Stimulated activated CD8-positive, alpha-beta memory T cell treated with anti-CD3 and anti-CD28 coated beads, Interleukin-7, amount 100 ng/mL, for 1 hour (primary cell): ENCODE results near the gene SET.

Source experiments
- DNase-seq, 2 donors: peaks; one replicate each; pipeline ENCODE4 v3.0.0-alpha.2; 2020; ENCODE audit warnings: low read depth in 2 of 2

Gene SET

GRCh38 chr9:128712451-128713410 lies 23.7 kb downstream of the SET start:
- DNase-seq: no peak

GRCh38 chr9:128713411-128713780 lies 24.4 kb downstream of the SET start:
- DNase-seq: no peak

- DNase-seq: no peak
These were observed 25.0 kb downstream of the SET start for GRCh38 chr9:128713941-128714573.

- no peak for DNase-seq
These were observed 25.8 kb downstream of the SET start for GRCh38 chr9:128714586-128715435.

GRCh38 chr9:128715436-128715750 lies 26.4 kb downstream of the SET start:
- DNase-seq: no peak

GRCh38 chr9:128716581-128717254 lies 27.7 kb downstream of the SET start:
- no peak for DNase-seq

- DNase-seq: no peak
These were observed 29.0 kb downstream of the SET start for GRCh38 chr9:128718047-128718446.

- no peak for DNase-seq
These were observed 29.5 kb downstream of the SET start for GRCh38 chr9:128718475-128718874.

- DNase-seq: no peak
These were observed 31.0 kb downstream of the SET start for GRCh38 chr9:128719919-128720605.

GRCh38 chr9:128720841-128721486 lies 31.9 kb downstream of the SET start:
- DNase-seq: no peak

- no peak for DNase-seq
These were observed 32.5 kb downstream of the SET start for GRCh38 chr9:128721487-128722010.

GRCh38 chr9:128722380-128723351 lies 33.6 kb downstream of the SET start:
- DNase-seq: no peak

- no peak for DNase-seq
These were observed 34.4 kb downstream of the SET start for GRCh38 chr9:128723352-128723865.

- DNase-seq: peak; percentile 95 to 96
These were observed 35.1 kb downstream of the SET start, which contains the start of gene ZDHHC12 for GRCh38 chr9:128723866-128724743. Gene ZDHHC12, minus strand, starts transcription at chr9:128724127. Its CDS starts 34 bp downstream, at chr9:128724093.

GRCh38 chr9:128724744-128725211 lies 35.8 kb downstream of the SET start:
- no peak for DNase-seq

- no peak for DNase-seq
These were observed 38.7 kb downstream of the SET start for GRCh38 chr9:128727640-128728248.

- DNase-seq: no peak
These were observed 39.3 kb downstream of the SET start for GRCh38 chr9:128728298-128728697.
